ENCODE measurements around the gene COL11A1. TPM values are rescaled to one million over a fixed set of nuclear protein-coding genes. Genes with fewer than 3 reads are reported as not detected.

COL11A1 gene
- total and polyA plus RNA-seq, 2 donors (not counting 3 experiments of a cell fraction or from before 2014, with no cell fraction given): not detected

DNA sequence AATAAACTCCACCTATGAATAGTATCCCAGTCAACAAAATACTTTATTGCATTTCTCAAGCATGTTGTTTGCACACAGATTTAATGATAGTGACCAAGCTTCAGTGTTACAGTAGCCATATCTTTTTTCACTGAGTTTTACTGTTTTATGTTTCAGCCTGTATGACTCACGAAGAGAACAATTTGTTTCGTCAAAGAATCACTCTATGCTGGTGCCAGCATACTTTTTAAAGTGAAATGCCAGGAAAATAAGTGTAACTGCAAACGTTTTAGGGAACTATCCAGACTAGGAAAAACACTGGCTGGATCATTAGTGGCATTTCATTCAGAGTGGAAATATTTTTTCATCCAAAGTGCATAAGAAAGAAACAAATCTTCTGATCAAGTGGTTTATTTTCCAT is 210.8 kb downstream of the COL11A1 start:
- FAIRE-seq: peak; percentile 53
- intact Hi-C loops (cut with micrococcal nuclease): no loop called here
- H3K9me3 ChIP-seq (replicated peaks; ENCODE audit: control insufficient read depth, insufficient read depth, low read length): no peaks in the 10 kb centered on the region
- no peaks in the 10 kb centered on the region for H3K9me1 ChIP-seq (replicated peaks; ENCODE audit: control insufficient read depth, extremely low read depth, insufficient read depth, low read length)
- H3K27me3 ChIP-seq (ENCODE audit: control insufficient read depth in 2 of 2, insufficient read depth in 2 of 2, low read length in 2 of 2): no peaks in the 10 kb centered on the region
- ChIA-PET CTCF (no interaction called here), POLR2A (no interaction called here)
- peak overlapping the region; percentile 9 for H2AFZ ChIP-seq (ENCODE audit: low read depth, low read length)
- no peaks in the 10 kb centered on the region for H3K36me3 ChIP-seq (ENCODE audit: control insufficient read depth in 2 of 2, extremely low read depth in 1 of 2, insufficient read depth in 2 of 2, low read length in 2 of 2)
- H3K27ac ChIP-seq (ENCODE audit: insufficient read depth, low read depth, low read length): no peak overlapping the region
- no peak overlapping the region for H3K9ac ChIP-seq (replicated peaks; ENCODE audit: extremely low read depth, insufficient read depth, low read length)
- no peak overlapping the region for H3K4me2 ChIP-seq (ENCODE audit: insufficient read depth, low read length)
- peak; percentile 70 for DNase-seq (ENCODE audit: low read depth, low spot score)
- H4K20me1 ChIP-seq (replicated peaks; ENCODE audit: control insufficient read depth, extremely low read depth, insufficient read depth, low read length): no peaks in the 10 kb centered on the region
- peaks cover 4% of the 10 kb centered on the region for H3K4me1 ChIP-seq (ENCODE audit: control insufficient read depth, extremely low read depth, insufficient read depth, low read length)
- BruUV-seq (replicated peaks): no TSS peak
- TF ChIP-seq MYC (IDR thresholded peaks at IDR 0.05; ENCODE audit: low read depth, low read length) (no peak), FOS (IDR thresholded peaks at IDR 0.05; ENCODE audit: borderline replicate concordance, insufficient read depth, low read length) (peak; percentile 52)
- no peaks in the 10 kb centered on the region for H3K79me2 ChIP-seq (ENCODE audit: control insufficient read depth, insufficient read depth, low read length)
- dilution Hi-C loops (cut with MboI; ENCODE audit: extremely low pct_ligation_motif_present, low sequenced_read_pairs): no loop called here
- no peak overlapping the region for H3K4me3 ChIP-seq (replicated peaks in 1 of 3; ENCODE audit: insufficient read depth in 1 of 3, low read depth in 1 of 3, low read length in 3 of 3)

DNA sequence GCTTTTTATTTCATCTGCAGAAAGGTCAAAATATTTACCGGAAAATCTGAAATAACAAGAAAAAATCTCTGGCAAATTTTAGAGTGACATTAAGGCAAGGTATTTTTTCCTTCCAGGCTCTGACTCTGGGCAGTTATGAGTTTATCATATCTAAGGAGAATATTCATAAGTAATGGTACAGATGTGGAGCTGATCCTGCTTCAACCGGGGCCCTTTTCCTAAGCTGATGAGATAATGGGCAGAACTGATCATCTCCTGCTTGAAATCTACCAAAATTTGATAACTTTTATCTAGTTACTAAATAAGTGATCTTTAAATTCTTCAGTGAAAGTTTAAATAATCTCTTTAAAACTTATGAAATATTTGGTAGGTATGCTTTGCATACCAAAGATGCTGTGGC is 211.6 kb downstream of the COL11A1 start:
- Histone ChIP-seq H3K9me1 (replicated peaks; ENCODE audit: control insufficient read depth, extremely low read depth, insufficient read depth, low read length) (no peaks in the 10 kb centered on the region), H3K9ac (replicated peaks; ENCODE audit: extremely low read depth, insufficient read depth, low read length) (no peak overlapping the region), H3K4me3 (replicated peaks in 1 of 3; ENCODE audit: insufficient read depth in 1 of 3, low read depth in 1 of 3, low read length in 3 of 3) (no peak overlapping the region), H4K20me1 (replicated peaks; ENCODE audit: control insufficient read depth, extremely low read depth, insufficient read depth, low read length) (no peaks in the 10 kb centered on the region), H3K79me2 (ENCODE audit: control insufficient read depth, insufficient read depth, low read length) (no peaks in the 10 kb centered on the region), H3K27ac (ENCODE audit: insufficient read depth, low read depth, low read length) (no peak overlapping the region), H3K4me2 (ENCODE audit: insufficient read depth, low read length) (no peak overlapping the region), H2AFZ (ENCODE audit: low read depth, low read length) (no peak overlapping the region), H3K36me3 (ENCODE audit: control insufficient read depth in 2 of 2, extremely low read depth in 1 of 2, insufficient read depth in 2 of 2, low read length in 2 of 2) (no peaks in the 10 kb centered on the region), H3K27me3 (ENCODE audit: control insufficient read depth in 2 of 2, insufficient read depth in 2 of 2, low read length in 2 of 2) (no peaks in the 10 kb centered on the region), H3K9me3 (replicated peaks; ENCODE audit: control insufficient read depth, insufficient read depth, low read length) (no peaks in the 10 kb centered on the region), H3K4me1 (ENCODE audit: control insufficient read depth, extremely low read depth, insufficient read depth, low read length) (peaks cover 8% of the 10 kb centered on the region)
- ChIA-PET POLR2A (no interaction called here), CTCF (no interaction called here)
- DNase-seq (ENCODE audit: low read depth, low spot score) (no peak), FAIRE-seq (no peak)
- intact Hi-C loops (cut with micrococcal nuclease) (no loop called here), dilution Hi-C loops (cut with MboI; ENCODE audit: extremely low pct_ligation_motif_present, low sequenced_read_pairs) (no loop called here)
- no TSS peak for BruUV-seq (replicated peaks)
- TF ChIP-seq, protein P1, sequence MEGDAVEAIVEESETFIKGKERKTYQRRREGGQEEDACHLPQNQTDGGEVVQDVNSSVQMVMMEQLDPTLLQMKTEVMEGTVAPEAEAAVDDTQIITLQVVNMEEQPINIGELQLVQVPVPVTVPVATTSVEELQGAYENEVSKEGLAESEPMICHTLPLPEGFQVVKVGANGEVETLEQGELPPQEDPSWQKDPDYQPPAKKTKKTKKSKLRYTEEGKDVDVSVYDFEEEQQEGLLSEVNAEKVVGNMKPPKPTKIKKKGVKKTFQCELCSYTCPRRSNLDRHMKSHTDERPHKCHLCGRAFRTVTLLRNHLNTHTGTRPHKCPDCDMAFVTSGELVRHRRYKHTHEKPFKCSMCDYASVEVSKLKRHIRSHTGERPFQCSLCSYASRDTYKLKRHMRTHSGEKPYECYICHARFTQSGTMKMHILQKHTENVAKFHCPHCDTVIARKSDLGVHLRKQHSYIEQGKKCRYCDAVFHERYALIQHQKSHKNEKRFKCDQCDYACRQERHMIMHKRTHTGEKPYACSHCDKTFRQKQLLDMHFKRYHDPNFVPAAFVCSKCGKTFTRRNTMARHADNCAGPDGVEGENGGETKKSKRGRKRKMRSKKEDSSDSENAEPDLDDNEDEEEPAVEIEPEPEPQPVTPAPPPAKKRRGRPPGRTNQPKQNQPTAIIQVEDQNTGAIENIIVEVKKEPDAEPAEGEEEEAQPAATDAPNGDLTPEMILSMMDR (IDR thresholded peaks at IDR 0.05; ENCODE audit: extremely low read depth in 1 of 2, insufficient read depth in 1 of 2, low read depth in 1 of 2, low read length in 2 of 2): no peak
- TF ChIP-seq MYC (IDR thresholded peaks at IDR 0.05; ENCODE audit: low read depth, low read length): no peak
- TF ChIP-seq JUN (IDR thresholded peaks at IDR 0.05; ENCODE audit: borderline replicate concordance, insufficient read depth, insufficient read length, low read depth): no peak
- TF ChIP-seq FOS (IDR thresholded peaks at IDR 0.05; ENCODE audit: borderline replicate concordance, insufficient read depth, low read length): no peak
- TF ChIP-seq, protein P2, sequence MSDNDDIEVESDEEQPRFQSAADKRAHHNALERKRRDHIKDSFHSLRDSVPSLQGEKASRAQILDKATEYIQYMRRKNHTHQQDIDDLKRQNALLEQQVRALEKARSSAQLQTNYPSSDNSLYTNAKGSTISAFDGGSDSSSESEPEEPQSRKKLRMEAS (IDR thresholded peaks at IDR 0.05; ENCODE audit: insufficient read depth, insufficient read length): no peak
- no peak for TF ChIP-seq POLR2A (IDR thresholded peaks at IDR 0.05; ENCODE audit: low read depth, low read length)
- no peak for TF ChIP-seq EZH2 (IDR thresholded peaks at IDR 0.05; ENCODE audit: borderline replicate concordance, low read depth, low read length, severe bottlenecking)
- no peak for TF ChIP-seq POLR2AphosphoS5 (IDR thresholded peaks at IDR 0.05; ENCODE audit: insufficient read depth, low read depth, low read length)
- no peak for TF ChIP-seq GATA2 (IDR thresholded peaks at IDR 0.05; ENCODE audit: insufficient read depth, insufficient read length, low read depth, low read length)
